PC-3 (cell line): ENCODE data around the gene MTA3. TPM values are rescaled to one million over a fixed set of nuclear protein-coding genes. Genes with fewer than 3 reads are reported as not detected.

ENCODE experiments used
- ATAC-seq: fragments of 200-7000 bp; cut with Tn5 transposase; 2 replicates; pipeline ENCODE4 v1.9.1; 2020; ENCODE audit warnings: mild to moderate bottlenecking, moderate library complexity
- BruUV-seq: library from RNA; stranded (reverse); fragments of 400-500 nt; replicated peaks from 2 replicates; lab custom pipeline; 2021; lab: Mats Ljungman, UMichigan
- CTCF ChIA-PET: fragments of 300-600 bp; sonication (Branson Sonifier 250); formaldehyde crosslinking; loops from one replicate; lab custom pipeline; 2022; ENCODE audit warnings: antibody characterized with exemption; lab: Charles Lee
- POLR2A ChIA-PET: fragments of 300-600 bp; sonication (Branson Sonifier 250); formaldehyde crosslinking; loops from one replicate; lab custom pipeline; 2022; ENCODE audit warnings: antibody characterized with exemption; ENCODE audit not compliant: unreplicated experiment; lab: Charles Lee
- DNase-seq: peaks from one replicate; pipeline ENCODE4 v3.0.0-alpha.2; 2015
- H2AFZ ChIP-seq: fragments of 300-600 bp; sonication (generic); 2 replicates; pipeline ENCODE4 v1.6.0; 2016; ENCODE audit warnings: antibody characterized with exemption, low read length
- H3F3A ChIP-seq: fragments of 300-600 bp; sonication (generic); one replicate; pipeline ENCODE4 v1.6.0; 2017; ENCODE audit warnings: antibody characterized with exemption, low read length, control low read depth, mild to moderate bottlenecking; ENCODE audit not compliant: unreplicated experiment
- H3K27ac ChIP-seq: fragments of 300-600 bp; sonication (generic); 2 replicates; pipeline ENCODE4 v1.5.1; 2016; ENCODE audit warnings: mild to moderate bottlenecking, low read length
- H3K27me3 ChIP-seq: fragments of 300-600 bp; sonication (generic); 2 replicates; pipeline ENCODE4 v1.6.1; 2016; ENCODE audit warnings: low read length, mixed read lengths
- H3K36me3 ChIP-seq: fragments of 300-600 bp; sonication (generic); 2 replicates; pipeline ENCODE4 v1.6.1; 2016; ENCODE audit warnings: low read depth, mixed run types, low read length, mixed read lengths
- H3K4me1 ChIP-seq: fragments of 300-600 bp; sonication (generic); 2 replicates; pipeline ENCODE4 v1.5.1; 2016; ENCODE audit warnings: low read length; ENCODE audit not compliant: insufficient read depth
- H3K4me2 ChIP-seq: fragments of 300-600 bp; sonication (generic); 2 replicates; pipeline ENCODE4 v1.6.0; 2016; ENCODE audit warnings: low read length
- H3K4me3 ChIP-seq: fragments of 300-600 bp; sonication (generic); 2 replicates; pipeline ENCODE4 v1.5.1; 2016; ENCODE audit warnings: mild to moderate bottlenecking, low read length, mixed read lengths
- H3K79me2 ChIP-seq: fragments of 300-600 bp; sonication (generic); 2 replicates; pipeline ENCODE4 v1.6.1; 2017; ENCODE audit warnings: low read length, mixed read lengths
- H3K9ac ChIP-seq: fragments of 300-600 bp; sonication (generic); 2 replicates; pipeline ENCODE4 v1.6.0; 2016; ENCODE audit warnings: mild to moderate bottlenecking, low read length
- H3K9me2 ChIP-seq: fragments of 300-600 bp; sonication (generic); replicated peaks from 2 replicates; pipeline ENCODE4 v1.6.1; 2016; ENCODE audit warnings: mixed run types, low read length, mixed read lengths
- H3K9me3 ChIP-seq: fragments of 300-600 bp; sonication (generic); 2 replicates; pipeline ENCODE4 v1.6.1; 2016; ENCODE audit warnings: low read length, mixed read lengths
- H4K20me1 ChIP-seq: fragments of 300-600 bp; sonication (generic); 2 replicates; pipeline ENCODE4 v1.6.1; 2016; ENCODE audit warnings: low read length, mixed read lengths
- EZH2 ChIP-seq: fragments of 300-600 bp; sonication (generic); IDR thresholded peaks from one replicate; pipeline ENCODE4 v1.6.1; 2017; ENCODE audit warnings: antibody characterized with exemption, mild to moderate bottlenecking, low read length; ENCODE audit not compliant: unreplicated experiment
- EZH2phosphoT487 ChIP-seq: fragments of 300-600 bp; sonication (generic); IDR thresholded peaks from 2 replicates; pipeline ENCODE4 v1.6.1; 2018; ENCODE audit warnings: mild to moderate bottlenecking, antibody characterized with exemption, low read length, borderline replicate concordance
- intact Hi-C: fragments of 100-400 bp; cut with micrococcal nuclease; formaldehyde crosslinking; loops from 2 replicates; pipeline ENCODE4 v1.9.0; 2023
- total RNA-seq: library from RNA; depleted of rRNA; stranded (reverse); fragments of >200 nt; gene quantifications from 2 replicates; pipeline ENCODE4 v1.2.3, GENCODE V29; 2014
- TF ChIP-seq, protein P1 (sequence below): fragments of 300-600 bp; sonication (generic); conservative IDR thresholded peaks from 2 replicates; pipeline ENCODE4 v1.5.1; 2017; ENCODE audit warnings: antibody characterized with exemption, low read depth, mild to moderate bottlenecking, low read length

MTA3 gene
- total RNA-seq, 1 experiment from 2014 or later = 27.3 TPM

GRCh38 chr2:42768706-42769256, 200.3 kb downstream of the MTA3 start:
- Histone ChIP-seq H3K27ac (no peak overlapping the region), H4K20me1 (no peaks in the 10 kb centered on the region), H3K4me3 (no peak overlapping the region), H3K27me3 (no peaks in the 10 kb centered on the region), H2AFZ (no peak overlapping the region), H3K79me2 (no peaks in the 10 kb centered on the region), H3K4me2 (no peak overlapping the region), H3K9ac (no peak overlapping the region), H3F3A (no peaks in the 10 kb centered on the region), H3K4me1 (no peaks in the 10 kb centered on the region), H3K36me3 (no peaks in the 10 kb centered on the region), H3K9me2 (no peaks in the 10 kb centered on the region), H3K9me3 (no peaks in the 10 kb centered on the region)
- intact Hi-C loops = no loop called here
- CTCF ChIA-PET = no interaction called here
- ATAC-seq = no peak
- POLR2A ChIA-PET = no interaction called here
- DNase-seq = no peak
- BruUV-seq = no TSS peak
- no peak for TF ChIP-seq EZH2
- TF ChIP-seq, protein P1, sequence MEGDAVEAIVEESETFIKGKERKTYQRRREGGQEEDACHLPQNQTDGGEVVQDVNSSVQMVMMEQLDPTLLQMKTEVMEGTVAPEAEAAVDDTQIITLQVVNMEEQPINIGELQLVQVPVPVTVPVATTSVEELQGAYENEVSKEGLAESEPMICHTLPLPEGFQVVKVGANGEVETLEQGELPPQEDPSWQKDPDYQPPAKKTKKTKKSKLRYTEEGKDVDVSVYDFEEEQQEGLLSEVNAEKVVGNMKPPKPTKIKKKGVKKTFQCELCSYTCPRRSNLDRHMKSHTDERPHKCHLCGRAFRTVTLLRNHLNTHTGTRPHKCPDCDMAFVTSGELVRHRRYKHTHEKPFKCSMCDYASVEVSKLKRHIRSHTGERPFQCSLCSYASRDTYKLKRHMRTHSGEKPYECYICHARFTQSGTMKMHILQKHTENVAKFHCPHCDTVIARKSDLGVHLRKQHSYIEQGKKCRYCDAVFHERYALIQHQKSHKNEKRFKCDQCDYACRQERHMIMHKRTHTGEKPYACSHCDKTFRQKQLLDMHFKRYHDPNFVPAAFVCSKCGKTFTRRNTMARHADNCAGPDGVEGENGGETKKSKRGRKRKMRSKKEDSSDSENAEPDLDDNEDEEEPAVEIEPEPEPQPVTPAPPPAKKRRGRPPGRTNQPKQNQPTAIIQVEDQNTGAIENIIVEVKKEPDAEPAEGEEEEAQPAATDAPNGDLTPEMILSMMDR = no peak
- TF ChIP-seq EZH2phosphoT487 = no peak

DNA sequence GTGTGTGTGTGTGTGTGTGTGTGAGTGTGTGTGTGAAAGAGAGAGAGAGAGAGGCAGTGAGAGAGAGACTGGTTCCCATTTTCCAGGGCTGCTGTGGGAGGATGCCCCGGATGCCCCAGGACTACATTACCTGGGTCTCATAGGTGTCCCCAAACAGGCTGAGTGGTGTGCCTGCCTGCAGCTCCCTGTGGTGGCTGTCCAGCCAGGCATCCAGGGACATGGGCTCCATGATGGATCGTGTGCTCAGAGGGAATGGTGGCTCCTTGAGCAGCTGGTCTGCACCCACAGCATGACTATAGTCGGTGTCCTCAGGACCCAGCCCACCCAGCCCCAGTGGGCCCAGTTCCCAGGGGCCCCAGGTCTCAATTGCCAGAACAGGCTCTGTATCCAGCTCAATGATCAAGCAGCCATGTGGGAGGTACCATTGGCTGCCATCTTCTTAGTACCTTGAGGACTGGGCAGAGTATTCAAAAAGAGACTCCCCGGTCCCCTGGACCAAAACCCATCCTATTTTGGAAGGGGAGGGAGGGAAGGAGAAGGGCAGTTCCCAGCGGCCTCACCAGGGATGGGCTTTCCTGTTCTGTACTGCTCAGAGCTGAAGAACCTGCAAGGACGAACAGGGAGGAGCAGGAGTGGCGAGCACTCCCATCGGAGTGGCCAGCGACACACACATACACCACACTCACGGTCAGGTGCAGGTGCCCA, 201.3 kb downstream of the MTA3 start:
- H3K9me2 ChIP-seq = no peaks in the 10 kb centered on the region
- TF ChIP-seq EZH2phosphoT487 = no peak
- no peak for TF ChIP-seq EZH2
- TF ChIP-seq, protein P1 = no peak
- ChIA-PET CTCF (no interaction called here), POLR2A (no interaction called here)
- no peak overlapping the region for H3K9ac ChIP-seq
- ATAC-seq = no peak
- no peaks in the 10 kb centered on the region for H3K27me3 ChIP-seq
- no peak overlapping the region for H3K4me2 ChIP-seq
- H3F3A ChIP-seq = no peaks in the 10 kb centered on the region
- no peaks in the 10 kb centered on the region for H3K36me3 ChIP-seq
- no peak for DNase-seq
- no peaks in the 10 kb centered on the region for H3K79me2 ChIP-seq
- BruUV-seq = no TSS peak
- H4K20me1 ChIP-seq = no peaks in the 10 kb centered on the region
- H2AFZ ChIP-seq = no peak overlapping the region
- H3K27ac ChIP-seq = no peak overlapping the region
- no peak overlapping the region for H3K4me3 ChIP-seq
- intact Hi-C loops = no loop called here
- H3K9me3 ChIP-seq = no peaks in the 10 kb centered on the region
- H3K4me1 ChIP-seq = no peaks in the 10 kb centered on the region
